ENCODE results near the gene CRHR1. TPM values are rescaled to one million over a fixed set of nuclear protein-coding genes. Genes with fewer than 3 reads are reported as not detected.

Gene CRHR1
- total RNA-seq, 2 donors from 2014 or later: not detected

- Histone ChIP-seq H3K4me1 (ENCODE audit: control insufficient read depth in 1 of 2, low read depth in 2 of 2) (no peaks in the 10 kb centered on the region), H3K27me3 (replicated peaks; ENCODE audit: insufficient read depth) (no peaks in the 10 kb centered on the region), H3K9me3 (no peaks in the 10 kb centered on the region), H3K4me3 (no peak overlapping the region), H3K36me3 (no peaks in the 10 kb centered on the region), H3K27ac (no peak overlapping the region)
- DNase-seq (ENCODE audit: low spot score) (no peak), ATAC-seq (ENCODE audit: insufficient number of reproducible peaks, low FRiP score, low read depth) (no peak)
- no peak for TF ChIP-seq CTCF (IDR thresholded peaks at IDR 0.05)
Measured at GRCh38 chr17:45867171-45867570, 83.1 kb downstream of the CRHR1 start.

GRCh38 chr17:45867702-45868101, 83.6 kb downstream of the CRHR1 start:
- Histone ChIP-seq H3K4me1 (ENCODE audit: control insufficient read depth in 1 of 2, low read depth in 2 of 2) (no peaks in the 10 kb centered on the region), H3K4me3 (no peak overlapping the region), H3K27ac (no peak overlapping the region), H3K27me3 (replicated peaks; ENCODE audit: insufficient read depth) (no peaks in the 10 kb centered on the region), H3K9me3 (no peaks in the 10 kb centered on the region), H3K36me3 (no peaks in the 10 kb centered on the region)
- ATAC-seq (ENCODE audit: insufficient number of reproducible peaks, low FRiP score, low read depth) (no peak), DNase-seq (ENCODE audit: low spot score) (no peak)
- no peak for TF ChIP-seq CTCF (IDR thresholded peaks at IDR 0.05)

GRCh38 chr17:45868276-45868675, 84.2 kb downstream of the CRHR1 start:
- no peak overlapping the region for H3K4me3 ChIP-seq
- no peak overlapping the region for H3K27ac ChIP-seq
- ATAC-seq (ENCODE audit: insufficient number of reproducible peaks, low FRiP score, low read depth) (no peak), DNase-seq (ENCODE audit: low spot score) (no peak)
- no peak for TF ChIP-seq CTCF (IDR thresholded peaks at IDR 0.05)
- H3K36me3 ChIP-seq: no peaks in the 10 kb centered on the region
- H3K27me3 ChIP-seq (replicated peaks; ENCODE audit: insufficient read depth): no peaks in the 10 kb centered on the region
- H3K9me3 ChIP-seq: no peaks in the 10 kb centered on the region
- H3K4me1 ChIP-seq (ENCODE audit: control insufficient read depth in 1 of 2, low read depth in 2 of 2): no peaks in the 10 kb centered on the region

DNA sequence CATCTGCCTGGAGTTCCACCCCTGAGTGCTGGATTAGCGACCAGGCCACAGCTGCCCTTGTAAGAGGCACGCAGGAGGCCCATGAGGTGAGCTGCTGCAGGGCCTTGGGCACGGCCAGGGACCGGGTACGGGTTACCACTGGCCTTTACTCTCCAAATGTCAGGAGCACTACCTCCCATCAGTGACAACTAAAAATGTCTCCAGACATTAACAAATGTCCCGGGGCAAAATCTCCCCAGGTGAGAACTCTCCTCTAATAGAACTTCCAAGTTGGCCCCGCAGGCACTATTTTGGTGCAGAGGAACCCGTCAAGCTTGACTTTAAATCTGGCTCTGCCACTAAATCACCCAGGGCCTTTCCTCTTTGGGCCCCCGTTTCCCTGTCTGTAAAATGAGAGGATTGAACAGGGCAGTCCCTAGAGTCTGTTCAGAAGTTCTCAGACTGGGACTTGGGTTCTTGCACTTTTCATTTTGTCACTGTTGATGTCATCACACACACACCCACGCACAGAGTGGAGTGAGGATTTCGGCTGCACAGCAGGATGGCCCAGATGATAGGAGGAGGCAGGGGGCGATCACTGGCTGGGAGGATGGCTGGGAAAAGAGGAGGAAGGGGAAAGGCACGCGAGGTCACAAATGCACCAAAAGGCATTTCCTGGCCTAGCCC, 85.7 kb downstream of the CRHR1 start:
- Histone ChIP-seq H3K27ac (no peak overlapping the region), H3K4me1 (ENCODE audit: control insufficient read depth in 1 of 2, low read depth in 2 of 2) (no peaks in the 10 kb centered on the region), H3K9me3 (no peaks in the 10 kb centered on the region), H3K27me3 (replicated peaks; ENCODE audit: insufficient read depth) (no peaks in the 10 kb centered on the region), H3K4me3 (no peak overlapping the region), H3K36me3 (no peaks in the 10 kb centered on the region)
- DNase-seq (ENCODE audit: low spot score) (no peak), ATAC-seq (ENCODE audit: insufficient number of reproducible peaks, low FRiP score, low read depth) (no peak)
- no peak for TF ChIP-seq CTCF (IDR thresholded peaks at IDR 0.05)

GRCh38 chr17:45870342-45870974, 86.3 kb downstream of the CRHR1 start:
- no peak for ATAC-seq (ENCODE audit: insufficient number of reproducible peaks, low FRiP score, low read depth)
- no peak for TF ChIP-seq CTCF (IDR thresholded peaks at IDR 0.05)
- Histone ChIP-seq H3K4me1 (ENCODE audit: control insufficient read depth in 1 of 2, low read depth in 2 of 2) (no peaks in the 10 kb centered on the region), H3K27ac (no peak overlapping the region), H3K27me3 (replicated peaks; ENCODE audit: insufficient read depth) (no peaks in the 10 kb centered on the region), H3K36me3 (no peaks in the 10 kb centered on the region), H3K9me3 (no peaks in the 10 kb centered on the region), H3K4me3 (no peak overlapping the region)
- no peak for DNase-seq (ENCODE audit: low spot score)
